HG03097 (cell line): ENCODE measurements around the gene USP32.
"Not testable (repeated sequence)": the region's sequence is repeated elsewhere in the genome, so short reads cannot be mapped to it uniquely, and the experiment has no call there.

ENCODE experiments used
- ATAC-seq: cut with Tn5 transposase; IDR thresholded peaks from one replicate; pipeline ENCODE4 v1.9.1; 2021; ENCODE audit not compliant: unreplicated experiment, low FRiP score

The USP32 gene

GRCh38 chr17:60372790-60373483, 19.0 kb downstream of the USP32 start:
- ATAC-seq = no peak

DNA sequence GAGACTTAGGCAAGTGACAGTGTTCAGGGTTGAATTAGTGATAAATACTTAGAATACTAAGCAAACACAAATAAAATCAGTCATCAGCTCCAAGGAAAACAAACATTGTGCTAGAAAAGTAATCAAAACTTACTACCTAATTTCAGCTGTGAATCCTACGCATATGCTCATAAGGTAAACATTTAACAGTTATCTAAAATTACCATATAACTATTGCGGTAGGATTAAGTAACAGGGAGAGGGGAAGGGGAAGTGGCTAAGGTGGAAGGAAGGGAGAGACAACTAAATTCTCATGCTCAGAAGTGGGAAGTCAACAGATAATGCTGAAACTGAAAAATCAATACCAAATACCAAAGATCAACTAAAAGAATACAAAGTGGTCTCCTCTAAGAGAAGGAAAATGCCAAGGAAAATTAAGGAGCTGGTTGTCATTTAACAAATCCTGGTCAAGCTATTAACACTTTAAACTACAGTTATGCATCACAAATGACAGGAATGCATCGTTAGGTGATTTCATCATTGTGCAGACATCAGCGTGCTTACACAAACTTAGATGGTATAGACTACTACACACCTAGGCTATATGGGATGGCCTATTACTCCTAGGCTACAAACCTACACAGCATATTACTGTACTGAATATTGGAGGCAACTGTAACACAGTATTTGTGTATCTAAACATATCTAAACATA, 20.0 kb downstream of the USP32 start:
- ATAC-seq = no peak

DNA sequence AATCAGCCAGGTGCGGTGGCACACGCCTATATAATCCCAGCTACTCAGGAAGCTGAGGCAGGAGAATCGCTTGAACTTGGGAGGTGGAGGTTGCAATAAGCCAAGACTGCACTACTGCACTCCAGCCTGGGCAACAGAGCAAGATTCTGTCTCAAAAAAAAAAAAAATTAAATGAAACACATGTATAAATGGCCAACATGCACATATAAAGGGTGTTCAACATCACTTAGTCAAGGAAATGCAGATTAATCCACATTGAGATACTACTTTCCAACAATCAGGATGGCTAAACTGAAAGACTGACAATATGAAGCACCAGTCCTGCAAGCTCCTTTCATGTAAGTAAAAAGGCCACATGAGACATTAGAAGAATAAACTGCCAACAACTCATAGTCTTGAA, 20.5 kb downstream of the USP32 start:
- ATAC-seq = no peak

GRCh38 chr17:60369727-60370126, 22.2 kb downstream of the USP32 start:
- ATAC-seq = no peak

DNA sequence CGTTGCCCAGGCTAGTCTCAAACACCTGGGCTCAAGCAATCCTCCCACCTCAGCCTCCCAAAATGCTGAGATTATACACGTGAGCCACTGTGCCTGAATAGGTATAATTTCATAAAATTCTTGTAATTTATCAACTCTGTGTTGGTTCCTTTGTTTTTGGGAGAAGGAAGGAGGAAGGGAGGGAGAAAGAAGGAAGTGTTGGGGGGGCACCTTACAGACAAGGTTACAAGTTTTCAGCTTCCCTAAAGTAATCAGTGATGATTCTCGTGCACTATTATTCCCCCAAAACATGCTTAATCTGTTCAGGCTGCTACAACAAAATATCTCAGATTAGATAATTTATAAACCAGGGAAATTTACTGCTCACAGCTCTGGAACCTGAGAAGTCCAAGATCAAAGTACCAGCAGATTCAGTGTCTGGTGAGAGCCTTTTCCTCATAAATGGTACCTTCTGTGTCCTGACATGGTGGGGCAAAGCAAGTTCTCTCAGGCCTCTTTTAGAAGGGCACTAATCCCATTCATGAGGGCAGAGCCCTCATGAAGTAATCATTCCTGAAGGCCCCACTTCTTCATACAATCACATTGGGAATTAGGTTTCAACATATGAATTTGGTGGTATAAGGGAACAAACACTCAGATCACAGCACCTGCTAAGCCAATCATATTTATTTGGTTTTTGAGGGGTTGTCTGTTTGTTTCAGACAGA, 28.1 kb downstream of the USP32 start:
- no peak for ATAC-seq

GRCh38 chr17:60362329-60362728, 29.6 kb downstream of the USP32 start:
- ATAC-seq = no peak

- ATAC-seq = no peak
These were observed 30.0 kb downstream of the USP32 start for GRCh38 chr17:60361889-60362288.

GRCh38 chr17:60359415-60359814, 32.5 kb downstream of the USP32 start:
- no peak for ATAC-seq

- ATAC-seq = no peak
These were observed 33.2 kb downstream of the USP32 start for GRCh38 chr17:60358606-60359225.

GRCh38 chr17:60356940-60357339, 35.0 kb downstream of the USP32 start:
- ATAC-seq = no peak

DNA sequence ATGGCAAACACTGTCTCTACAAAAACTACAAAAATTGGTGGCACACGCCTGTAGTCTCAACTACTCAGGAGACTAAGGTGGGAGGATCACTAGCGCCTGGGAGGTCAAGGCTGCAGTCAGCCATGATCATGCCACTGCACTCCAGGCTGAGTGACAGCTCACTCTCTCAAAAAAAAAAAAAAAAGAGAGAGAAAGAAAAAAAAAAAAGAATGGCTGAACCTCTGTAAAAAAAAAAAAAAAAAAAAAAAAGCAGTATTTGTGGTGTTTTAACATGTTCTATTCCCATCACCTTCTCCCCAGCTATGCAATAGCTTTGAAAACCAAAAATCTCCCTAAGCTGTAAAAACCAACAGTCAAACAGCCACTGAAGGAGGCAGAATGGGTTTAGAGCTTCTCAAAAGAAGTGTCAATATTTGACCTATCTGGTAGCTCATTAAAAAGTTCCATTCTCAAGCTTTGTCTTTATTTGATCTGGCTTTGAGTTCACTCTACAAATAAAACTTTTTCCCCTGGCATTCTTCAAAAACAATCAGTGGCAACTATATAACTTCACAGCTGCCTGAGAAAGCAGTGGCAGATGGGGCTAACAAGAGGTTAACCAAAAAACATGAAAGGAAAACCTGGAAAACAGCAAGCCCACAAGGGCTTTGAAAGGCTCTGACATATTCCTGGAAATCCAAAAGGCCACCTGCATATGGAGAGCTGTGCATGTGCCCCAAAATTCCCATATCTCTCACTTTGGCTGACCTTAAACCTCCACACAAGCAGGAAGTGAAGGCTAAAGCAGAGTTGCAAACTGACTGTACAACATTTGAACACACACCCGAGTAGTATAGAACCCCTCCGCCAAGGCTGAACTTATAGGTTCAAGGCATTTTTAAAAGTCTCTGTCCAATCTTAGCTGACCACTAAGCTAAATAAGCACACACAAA, 36.0 kb downstream of the USP32 start:
- ATAC-seq = no peak

DNA sequence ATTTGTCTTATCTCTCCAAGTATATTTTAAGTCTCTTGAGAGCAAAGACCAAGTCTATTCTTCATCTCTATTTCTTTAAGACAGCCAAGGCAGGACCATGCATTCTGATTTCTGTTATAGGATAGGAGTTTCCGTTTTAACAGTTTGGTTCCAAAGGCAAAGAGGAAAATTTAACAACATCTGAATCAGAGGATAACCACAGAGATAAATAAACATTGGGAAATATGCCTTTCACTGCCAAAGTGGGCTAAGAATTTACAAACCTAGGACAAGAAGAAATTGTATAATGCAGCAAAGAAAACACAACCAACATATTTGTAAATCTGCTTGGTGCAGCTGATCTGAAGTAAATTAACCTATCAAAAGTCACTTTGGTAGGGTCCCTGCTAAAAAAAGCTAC, 37.7 kb downstream of the USP32 start:
- no peak for ATAC-seq

GRCh38 chr17:60353773-60354172, 38.2 kb downstream of the USP32 start:
- no peak for ATAC-seq

GRCh38 chr17:60352569-60352968, 39.4 kb downstream of the USP32 start:
- ATAC-seq = no peak

DNA sequence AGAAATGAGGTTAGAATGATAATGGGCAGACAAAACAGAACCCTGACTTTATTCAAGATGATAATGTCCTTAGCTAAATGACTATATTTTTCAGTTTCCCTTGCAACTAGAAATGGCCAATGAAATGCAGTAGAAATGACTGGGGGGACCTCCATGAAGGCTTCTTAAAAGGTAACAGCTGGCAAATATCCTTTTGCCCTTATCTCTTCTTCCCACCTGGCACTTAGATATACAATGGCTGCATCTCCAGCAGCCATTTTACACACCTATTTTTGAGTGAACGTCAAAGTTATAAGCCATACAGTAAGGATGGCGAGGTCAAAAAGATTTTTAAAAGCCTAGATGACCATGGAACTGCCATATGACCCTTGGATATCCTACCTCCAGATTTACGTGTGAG, 39.9 kb downstream of the USP32 start:
- no peak for ATAC-seq

GRCh38 chr17:60351012-60351695, 40.8 kb downstream of the USP32 start:
- no peak for ATAC-seq

DNA sequence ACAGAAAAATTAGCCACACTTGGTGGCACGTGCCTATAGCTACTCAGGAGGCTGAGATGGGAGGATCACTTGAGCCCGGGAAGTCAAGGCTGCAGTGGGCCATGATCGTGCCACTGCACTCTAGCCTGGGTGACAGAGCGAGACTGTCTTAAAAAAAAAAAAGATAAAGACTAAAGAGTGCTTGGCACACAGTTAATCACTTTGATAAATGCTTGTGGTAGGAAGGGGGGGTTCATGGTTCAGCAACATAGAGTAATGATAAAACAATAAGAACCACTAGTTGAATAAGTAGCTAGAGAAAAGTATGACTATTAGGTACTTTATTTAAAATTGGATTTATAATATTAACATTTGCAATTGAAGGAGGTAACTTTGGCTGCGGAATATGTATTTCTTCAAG, 43.3 kb downstream of the USP32 start:
- ATAC-seq = no peak

- no peak for ATAC-seq
These were observed 46.7 kb downstream of the USP32 start for GRCh38 chr17:60345233-60345632.

- ATAC-seq = not testable (repeated sequence)
These were observed 49.4 kb downstream of the USP32 start for GRCh38 chr17:60342492-60342891.

DNA sequence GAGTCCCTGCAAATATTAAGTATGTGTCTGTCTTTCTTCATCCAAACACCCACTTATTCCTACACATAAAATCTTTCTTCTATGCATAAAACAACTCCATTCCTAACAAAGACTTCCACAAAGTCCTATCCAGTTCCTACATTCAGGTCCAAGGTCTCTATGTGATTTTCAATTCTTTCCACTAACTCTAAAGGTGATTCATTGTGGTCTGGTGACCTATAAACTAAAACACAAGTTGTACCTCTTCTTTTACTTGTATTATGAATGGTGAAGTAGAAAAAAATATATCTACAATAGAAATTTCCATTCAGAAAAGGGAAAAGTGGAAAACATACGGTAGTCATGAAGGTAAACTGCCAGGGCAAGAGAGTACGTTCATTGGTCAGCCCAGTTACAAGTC, 56.6 kb downstream of the USP32 start:
- ATAC-seq = no peak
